ENCODE results near the gene CREB3L4. TPM values are rescaled to one million over a fixed set of nuclear protein-coding genes. Genes with fewer than 3 reads are reported as not detected.

CREB3L4 gene
- polyA plus RNA-seq, 1 donor (not counting 4 experiments of a cell fraction or from before 2014, with no cell fraction given): 6.0 TPM

DNA sequence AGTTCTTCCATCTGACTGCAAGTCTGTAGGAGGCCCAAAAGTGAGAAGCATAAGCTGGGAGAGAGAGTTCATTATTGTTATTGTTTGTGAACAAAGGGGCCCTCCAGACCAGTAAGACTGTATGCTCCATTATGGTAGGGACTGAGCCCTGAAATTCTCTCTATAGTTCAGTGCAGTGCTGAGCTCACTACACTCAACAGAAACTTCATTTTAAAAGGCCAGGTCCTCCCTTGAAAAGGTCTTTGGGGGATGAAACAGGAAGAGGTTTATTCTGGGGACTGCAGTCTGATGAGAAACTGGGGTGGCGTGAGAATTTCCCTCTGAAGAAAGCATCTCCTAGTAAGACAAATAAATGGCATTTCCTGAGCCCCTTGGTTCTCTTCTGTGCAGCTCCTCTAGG, 39.5 kb upstream of the CREB3L4 start:
- H3K27me3 ChIP-seq (ENCODE audit: control insufficient read depth, extremely low read depth, insufficient read depth, low read length): no peaks in the 10 kb centered on the region
- H2AFZ ChIP-seq (ENCODE audit: control insufficient read depth, low read length): no peak overlapping the region
- no peak overlapping the region for H3K4me3 ChIP-seq (ENCODE audit: control insufficient read depth in 2 of 3, extremely low read depth in 1 of 3, insufficient read depth in 2 of 3, low read depth in 1 of 3, low read length in 3 of 3)
- H3K79me2 ChIP-seq (ENCODE audit: control insufficient read depth, insufficient read depth, low read length): no peaks in the 10 kb centered on the region
- no peak overlapping the region for H3K9ac ChIP-seq (ENCODE audit: control insufficient read depth, extremely low read depth, insufficient read depth, low read length)
- no peaks in the 10 kb centered on the region for H3K9me3 ChIP-seq (ENCODE audit: control insufficient read depth, low read depth, low read length)
- H3K36me3 ChIP-seq (ENCODE audit: control insufficient read depth in 2 of 2, extremely low read depth in 1 of 2, insufficient read depth in 2 of 2, low read length in 2 of 2): peaks cover 0 to 17% of the 10 kb centered on the region in 2 experiments
- no peaks in the 10 kb centered on the region for H4K20me1 ChIP-seq (ENCODE audit: control insufficient read depth, extremely low read depth, insufficient read depth, low read length)
- H3K9me1 ChIP-seq (ENCODE audit: control insufficient read depth, extremely low read depth, insufficient read depth, low read length): no peaks in the 10 kb centered on the region
- peaks cover 8% of the 10 kb centered on the region for H3K4me1 ChIP-seq (ENCODE audit: control insufficient read depth, extremely low read depth, insufficient read depth, low read length)
- dilution Hi-C loops (cut with MboI; ENCODE audit: extremely low pct_ligation_motif_present, low sequenced_read_pairs): no loop called here
- no peak for FAIRE-seq
- no peak for DNase-seq (ENCODE audit: low read depth, low spot score)
- no peak for TF ChIP-seq CTCF (optimal IDR thresholded peaks at IDR 0.05 in 1 of 3, IDR thresholded peaks at IDR 0.05 in 1 of 3, conservative IDR thresholded peaks at IDR 0.05 in 1 of 3; ENCODE audit: extremely low read depth in 1 of 3, insufficient read depth in 2 of 3, low read length in 3 of 3)
- no peak for TF ChIP-seq EZH2 (IDR thresholded peaks at IDR 0.05; ENCODE audit: low read length)
- no peak overlapping the region for H3K27ac ChIP-seq (ENCODE audit: control insufficient read depth, insufficient read depth, low read length)
- no peak overlapping the region for H3K4me2 ChIP-seq (ENCODE audit: control insufficient read depth, extremely low read depth, insufficient read depth, low read depth, low read length)

GRCh38 chr1:153928791-153929341, 38.8 kb upstream of the CREB3L4 start:
- Histone ChIP-seq H4K20me1 (ENCODE audit: control insufficient read depth, extremely low read depth, insufficient read depth, low read length) (no peaks in the 10 kb centered on the region), H3K36me3 (ENCODE audit: control insufficient read depth in 2 of 2, extremely low read depth in 1 of 2, insufficient read depth in 2 of 2, low read length in 2 of 2) (peaks cover 0 to 21% of the 10 kb centered on the region in 2 experiments), H2AFZ (ENCODE audit: control insufficient read depth, low read length) (no peak overlapping the region), H3K9me3 (ENCODE audit: control insufficient read depth, low read depth, low read length) (no peaks in the 10 kb centered on the region), H3K27ac (ENCODE audit: control insufficient read depth, insufficient read depth, low read length) (no peak overlapping the region), H3K4me3 (ENCODE audit: control insufficient read depth in 2 of 3, extremely low read depth in 1 of 3, insufficient read depth in 2 of 3, low read depth in 1 of 3, low read length in 3 of 3) (no peak overlapping the region), H3K4me2 (ENCODE audit: control insufficient read depth, extremely low read depth, insufficient read depth, low read depth, low read length) (no peak overlapping the region), H3K4me1 (ENCODE audit: control insufficient read depth, extremely low read depth, insufficient read depth, low read length) (peaks cover 5% of the 10 kb centered on the region), H3K79me2 (ENCODE audit: control insufficient read depth, insufficient read depth, low read length) (no peaks in the 10 kb centered on the region), H3K27me3 (ENCODE audit: control insufficient read depth, extremely low read depth, insufficient read depth, low read length) (no peaks in the 10 kb centered on the region), H3K9ac (ENCODE audit: control insufficient read depth, extremely low read depth, insufficient read depth, low read length) (no peak overlapping the region), H3K9me1 (ENCODE audit: control insufficient read depth, extremely low read depth, insufficient read depth, low read length) (no peaks in the 10 kb centered on the region)
- dilution Hi-C loops (cut with MboI; ENCODE audit: extremely low pct_ligation_motif_present, low sequenced_read_pairs): no loop called here
- FAIRE-seq (no peak), DNase-seq (ENCODE audit: low read depth, low spot score) (no peak)
- no peak for TF ChIP-seq CTCF (optimal IDR thresholded peaks at IDR 0.05 in 1 of 3, IDR thresholded peaks at IDR 0.05 in 1 of 3, conservative IDR thresholded peaks at IDR 0.05 in 1 of 3; ENCODE audit: extremely low read depth in 1 of 3, insufficient read depth in 2 of 3, low read length in 3 of 3)
- no peak for TF ChIP-seq EZH2 (IDR thresholded peaks at IDR 0.05; ENCODE audit: low read length)
